ENCODE data around the gene MT1A.

DNA sequence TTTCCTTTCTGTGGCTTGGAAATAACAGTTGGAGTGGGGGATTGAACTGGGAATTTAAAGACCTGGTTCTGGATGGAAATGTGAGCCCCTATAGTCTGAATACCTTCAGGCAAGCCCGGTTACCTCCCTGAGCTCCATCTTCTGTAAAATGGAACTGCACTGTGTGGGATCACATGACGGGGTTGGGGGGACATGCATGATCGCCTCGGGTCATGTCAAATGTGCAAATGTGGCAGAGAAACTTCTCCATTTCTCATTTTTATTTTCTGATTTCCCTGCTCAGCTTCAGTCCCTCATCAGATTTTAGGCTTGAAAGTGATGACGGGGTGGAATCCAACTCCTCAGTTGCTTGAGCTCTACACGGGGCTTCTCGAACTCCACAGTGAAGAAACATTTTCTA is 14.8 kb downstream of the MT1A start:
- TF ChIP-seq, protein P1, sequence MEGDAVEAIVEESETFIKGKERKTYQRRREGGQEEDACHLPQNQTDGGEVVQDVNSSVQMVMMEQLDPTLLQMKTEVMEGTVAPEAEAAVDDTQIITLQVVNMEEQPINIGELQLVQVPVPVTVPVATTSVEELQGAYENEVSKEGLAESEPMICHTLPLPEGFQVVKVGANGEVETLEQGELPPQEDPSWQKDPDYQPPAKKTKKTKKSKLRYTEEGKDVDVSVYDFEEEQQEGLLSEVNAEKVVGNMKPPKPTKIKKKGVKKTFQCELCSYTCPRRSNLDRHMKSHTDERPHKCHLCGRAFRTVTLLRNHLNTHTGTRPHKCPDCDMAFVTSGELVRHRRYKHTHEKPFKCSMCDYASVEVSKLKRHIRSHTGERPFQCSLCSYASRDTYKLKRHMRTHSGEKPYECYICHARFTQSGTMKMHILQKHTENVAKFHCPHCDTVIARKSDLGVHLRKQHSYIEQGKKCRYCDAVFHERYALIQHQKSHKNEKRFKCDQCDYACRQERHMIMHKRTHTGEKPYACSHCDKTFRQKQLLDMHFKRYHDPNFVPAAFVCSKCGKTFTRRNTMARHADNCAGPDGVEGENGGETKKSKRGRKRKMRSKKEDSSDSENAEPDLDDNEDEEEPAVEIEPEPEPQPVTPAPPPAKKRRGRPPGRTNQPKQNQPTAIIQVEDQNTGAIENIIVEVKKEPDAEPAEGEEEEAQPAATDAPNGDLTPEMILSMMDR (IDR thresholded peaks at IDR 0.05; ENCODE audit: poor library complexity), result no peak
- TF ChIP-seq EZH2phosphoT487 (IDR thresholded peaks at IDR 0.05; ENCODE audit: low read depth, severe bottlenecking, unreplicated experiment) (no peak), EZH2 (IDR thresholded peaks at IDR 0.05; ENCODE audit: borderline replicate concordance) (no peak)
